AG09309 (cell line): ENCODE data around the gene GLMP.
"Not testable (repeated sequence)": the region's sequence is repeated elsewhere in the genome, so short reads cannot be mapped to it uniquely, and the experiment has no call there.

Experiments used
- DNase-seq: peaks from one replicate; pipeline ENCODE4 v3.0.0-alpha.2; 2010; ENCODE audit warnings: low read depth
- H3K4me3 ChIP-seq: 2 replicates; pipeline ENCODE4 v1.5.1; 2011; ENCODE audit warnings: mild to moderate bottlenecking, low read depth, low read length, moderate library complexity; ENCODE audit not compliant: control insufficient read depth
- TF ChIP-seq, protein P1 (sequence below): IDR thresholded peaks from 2 replicates; pipeline ENCODE4 v1.5.1; 2011; ENCODE audit warnings: mild to moderate bottlenecking, low read depth, low read length, inconsistent platforms; ENCODE audit not compliant: insufficient read depth, control insufficient read depth; ENCODE audit errors: missing control alignments

The GLMP gene

DNA sequence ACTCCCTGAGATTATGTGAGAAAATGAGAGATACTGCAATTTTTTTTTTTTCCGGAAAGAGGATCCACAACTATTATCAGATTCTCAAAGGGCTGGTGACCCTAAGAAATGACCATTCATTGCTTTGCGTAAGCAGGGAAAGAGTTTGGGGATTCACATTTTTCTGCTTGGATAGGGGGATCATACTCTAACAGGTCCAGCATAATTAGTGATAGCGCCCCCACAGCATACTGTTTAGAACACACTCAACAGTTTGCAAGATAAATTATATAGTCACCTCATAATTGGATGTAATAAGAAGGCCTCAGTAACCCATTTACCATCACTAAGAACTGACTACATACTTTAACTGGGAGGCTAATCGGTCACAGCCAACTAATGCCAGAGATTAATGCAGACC lies 40.8 kb upstream of the GLMP start:
- DNase-seq = no peak
- no peak overlapping the region; the same call in 1 of the 2 replicates for H3K4me3 ChIP-seq
- TF ChIP-seq, protein P1, sequence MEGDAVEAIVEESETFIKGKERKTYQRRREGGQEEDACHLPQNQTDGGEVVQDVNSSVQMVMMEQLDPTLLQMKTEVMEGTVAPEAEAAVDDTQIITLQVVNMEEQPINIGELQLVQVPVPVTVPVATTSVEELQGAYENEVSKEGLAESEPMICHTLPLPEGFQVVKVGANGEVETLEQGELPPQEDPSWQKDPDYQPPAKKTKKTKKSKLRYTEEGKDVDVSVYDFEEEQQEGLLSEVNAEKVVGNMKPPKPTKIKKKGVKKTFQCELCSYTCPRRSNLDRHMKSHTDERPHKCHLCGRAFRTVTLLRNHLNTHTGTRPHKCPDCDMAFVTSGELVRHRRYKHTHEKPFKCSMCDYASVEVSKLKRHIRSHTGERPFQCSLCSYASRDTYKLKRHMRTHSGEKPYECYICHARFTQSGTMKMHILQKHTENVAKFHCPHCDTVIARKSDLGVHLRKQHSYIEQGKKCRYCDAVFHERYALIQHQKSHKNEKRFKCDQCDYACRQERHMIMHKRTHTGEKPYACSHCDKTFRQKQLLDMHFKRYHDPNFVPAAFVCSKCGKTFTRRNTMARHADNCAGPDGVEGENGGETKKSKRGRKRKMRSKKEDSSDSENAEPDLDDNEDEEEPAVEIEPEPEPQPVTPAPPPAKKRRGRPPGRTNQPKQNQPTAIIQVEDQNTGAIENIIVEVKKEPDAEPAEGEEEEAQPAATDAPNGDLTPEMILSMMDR = no peak

DNA sequence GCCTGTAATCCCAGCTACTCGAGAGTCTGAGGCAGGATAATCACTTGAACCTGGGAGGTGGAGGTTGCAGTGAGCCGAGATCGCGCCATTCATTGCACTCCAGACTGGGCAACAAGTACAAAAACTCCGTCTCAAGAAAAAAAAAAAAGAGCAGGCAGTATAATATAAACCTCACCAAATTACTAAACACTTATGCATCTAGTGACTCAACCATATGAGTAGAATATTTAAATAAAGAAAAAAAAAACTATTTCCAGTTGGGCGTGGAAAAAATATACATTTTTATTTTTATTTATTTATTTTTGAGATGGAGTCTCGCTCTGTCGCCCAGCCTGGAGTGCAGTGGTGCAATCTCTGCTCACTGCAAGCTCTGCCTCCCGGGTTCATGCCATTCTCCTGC lies 27.7 kb upstream of the GLMP start:
- H3K4me3 ChIP-seq, DNase-seq: not testable (repeated sequence)

DNA sequence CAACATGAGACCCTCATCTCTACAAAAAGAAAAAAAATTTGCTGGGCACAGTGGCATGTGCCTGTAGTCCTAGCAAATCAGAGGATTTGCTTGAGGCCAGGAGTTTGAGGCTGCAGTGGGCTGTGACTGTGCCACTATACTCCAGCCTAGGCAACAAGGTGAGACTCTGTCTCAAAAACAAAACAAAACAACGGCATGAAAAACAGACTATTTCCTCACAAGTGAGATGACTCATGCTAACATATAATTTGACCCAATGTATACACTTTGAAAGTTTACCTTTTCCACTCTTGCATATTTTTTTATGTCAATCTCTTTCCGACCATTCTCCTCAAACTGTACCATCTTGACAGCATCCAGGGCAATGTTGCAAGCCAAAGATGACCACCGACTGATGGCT lies 25.1 kb upstream of the GLMP start:
- TF ChIP-seq, protein P1 = no peak
- H3K4me3 ChIP-seq = no peak overlapping the region
- DNase-seq = no peak

DNA sequence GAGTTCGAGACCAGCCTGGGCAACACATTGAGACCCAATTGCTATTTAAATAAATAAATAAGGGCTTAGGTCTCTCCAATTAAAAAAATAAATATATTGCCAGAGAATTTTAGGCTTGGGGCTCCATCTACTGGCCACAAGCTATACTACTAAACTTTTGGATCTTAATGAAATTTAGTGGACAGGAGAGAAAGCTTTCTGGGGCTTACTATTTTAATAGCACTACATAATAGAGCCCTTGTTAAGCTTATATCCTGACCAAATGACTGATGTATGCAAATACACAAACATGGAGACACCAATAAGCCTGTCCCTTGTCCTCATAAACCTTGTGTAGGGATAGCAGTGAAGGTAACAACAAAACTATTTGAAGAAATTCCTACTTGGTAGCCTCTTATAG lies 24.2 kb upstream of the GLMP start:
- TF ChIP-seq, protein P1 = peak; percentile 52
- DNase-seq = no peak
- no peak overlapping the region for H3K4me3 ChIP-seq

DNA sequence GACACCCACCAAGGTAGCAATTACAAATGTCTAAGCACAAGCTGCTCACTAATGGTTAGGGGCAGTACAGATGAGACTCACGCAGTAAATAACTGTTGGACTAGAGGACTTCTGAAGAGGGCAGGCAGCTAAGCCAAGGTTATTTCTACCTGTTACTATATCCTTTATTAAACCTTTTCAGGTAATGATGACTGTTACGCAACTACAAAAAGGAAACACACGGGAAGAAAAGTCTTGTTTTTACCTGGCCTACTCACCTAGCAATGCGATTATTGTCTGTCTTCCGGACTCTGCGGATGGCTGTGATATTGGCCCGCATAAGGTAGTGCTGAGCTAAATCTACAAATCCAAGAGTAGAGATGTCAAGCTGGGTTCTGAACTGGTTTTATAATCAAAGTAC lies 21.4 kb upstream of the GLMP start:
- no peak for DNase-seq
- H3K4me3 ChIP-seq = no peak overlapping the region
- TF ChIP-seq, protein P1 = no peak

DNA sequence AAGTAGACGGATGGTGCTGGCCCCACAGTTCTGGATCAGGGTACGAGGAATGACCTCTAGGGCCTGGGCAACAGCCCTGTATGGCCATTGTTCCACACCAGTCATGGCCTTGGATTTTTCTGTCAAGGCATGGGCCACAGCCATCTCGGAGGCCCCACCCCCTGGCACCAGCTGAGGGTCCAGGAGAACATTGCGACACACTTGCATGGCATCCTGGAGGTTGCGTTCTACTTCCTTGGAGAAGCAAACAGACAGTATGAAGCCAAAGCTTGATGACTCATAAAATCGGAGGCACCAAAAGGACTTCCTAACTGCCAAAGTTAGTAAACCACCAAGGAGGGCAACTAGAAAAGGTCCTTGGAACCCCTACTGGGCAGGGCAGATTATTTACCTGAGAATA lies 15.5 kb upstream of the GLMP start:
- no peak overlapping the region for H3K4me3 ChIP-seq
- TF ChIP-seq, protein P1 = no peak
- no peak for DNase-seq

DNA sequence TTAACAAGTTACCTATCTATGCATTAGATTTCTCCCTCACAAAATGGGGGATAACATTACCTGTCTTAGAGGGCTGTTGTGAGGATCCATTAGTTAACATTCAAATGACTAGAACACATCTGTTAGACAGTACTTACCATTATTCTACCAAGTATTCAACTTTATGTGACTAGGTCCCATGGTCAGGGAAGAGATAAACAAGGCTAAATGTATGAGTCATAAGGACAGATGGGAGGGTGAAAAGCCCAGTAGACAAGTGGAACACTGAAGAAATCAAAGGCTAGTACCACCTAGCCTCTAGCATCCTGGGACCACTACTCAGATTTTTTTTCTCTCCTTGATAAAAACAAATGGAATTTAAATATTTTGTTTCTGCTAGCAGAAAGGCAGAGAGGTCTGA lies 12.6 kb upstream of the GLMP start:
- no peak overlapping the region for H3K4me3 ChIP-seq
- TF ChIP-seq, protein P1 = no peak
- no peak for DNase-seq
